Urothelium cell line (cell line): ENCODE results near the gene YWHAE.
"Not testable (repeated sequence)": the region's sequence is repeated elsewhere in the genome, so short reads cannot be mapped to it uniquely, and the experiment has no call there.

Experiments
- DNase-seq: peaks from one replicate; pipeline ENCODE4 v3.0.0; 2011; ENCODE audit warnings: low spot score, mixed read lengths
- FAIRE-seq: peaks from 2 replicates; lab custom pipeline; 2011; peaks lifted over from hg19 to GRCh38; lab: Jason Lieb, UNC

Gene YWHAE

GRCh38 chr17:1413281-1413791, 13.3 kb upstream of the YWHAE start:
- DNase-seq, result peak; percentile 20

DNA sequence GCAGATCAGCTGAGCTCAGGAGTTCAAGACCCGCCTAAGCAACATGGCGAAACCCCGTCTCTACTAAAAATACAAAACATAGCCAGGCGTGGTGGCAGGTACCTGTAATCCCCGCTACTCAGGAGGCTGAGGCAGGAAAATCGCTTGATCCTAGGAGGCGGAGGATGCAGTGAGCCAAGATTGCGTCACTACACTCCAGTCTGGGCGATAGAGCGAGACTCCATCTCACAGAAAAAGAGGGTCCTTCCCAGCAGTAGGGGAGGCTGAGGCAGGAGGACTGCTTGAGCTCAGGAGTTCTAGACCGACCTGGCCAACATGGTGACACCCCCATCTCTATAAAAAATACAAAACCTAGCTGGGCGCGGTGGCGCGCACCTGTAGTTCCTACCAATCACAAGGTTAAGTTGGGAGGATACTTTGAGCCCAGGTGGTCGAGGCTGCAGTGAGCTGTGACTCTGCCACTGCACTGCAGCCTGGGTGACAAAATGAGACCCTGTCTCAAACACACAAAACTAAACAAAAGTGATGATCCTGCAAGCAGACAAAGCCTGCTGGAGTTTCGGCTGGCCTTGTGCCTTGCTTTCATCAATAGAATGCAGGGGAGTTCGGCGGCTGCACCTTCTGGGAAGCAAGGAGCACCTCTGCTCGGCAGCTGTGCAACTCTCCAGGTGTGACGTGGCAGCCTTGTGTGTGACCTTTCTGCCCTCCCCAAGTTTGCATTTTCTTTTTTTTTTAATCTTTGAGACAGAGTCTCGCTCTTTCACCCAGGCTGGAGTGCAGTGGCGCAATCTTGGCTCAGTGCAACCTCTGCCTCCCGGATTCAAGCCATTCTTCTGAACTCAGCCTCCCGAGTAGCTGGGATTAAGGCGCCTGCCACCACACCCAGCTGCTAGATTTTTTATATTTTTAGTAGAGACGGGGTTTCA, 12.4 kb upstream of the YWHAE start:
- no peak for FAIRE-seq
- DNase-seq, result no peak

More at GRCh38 chr17:1413281-1413791, 13.3 kb upstream of the YWHAE start:
- no peak for FAIRE-seq

DNA sequence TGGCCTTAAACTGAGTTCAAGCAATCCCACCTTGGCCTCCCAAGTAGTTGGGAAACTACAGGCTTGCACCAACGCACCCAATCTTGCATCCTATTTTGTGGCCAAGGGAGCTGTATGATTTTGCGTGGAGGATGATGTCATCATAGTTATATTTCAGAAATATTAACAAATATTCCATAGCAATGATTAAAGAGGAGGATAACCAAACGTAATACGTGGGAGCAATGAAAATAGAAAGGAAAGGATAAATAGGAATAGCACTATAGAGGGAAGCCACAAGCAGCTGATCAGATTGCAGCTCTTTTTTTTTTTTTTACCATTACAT, 2.2 kb upstream of the YWHAE start:
- DNase-seq (no peak), FAIRE-seq (no peak)

DNA sequence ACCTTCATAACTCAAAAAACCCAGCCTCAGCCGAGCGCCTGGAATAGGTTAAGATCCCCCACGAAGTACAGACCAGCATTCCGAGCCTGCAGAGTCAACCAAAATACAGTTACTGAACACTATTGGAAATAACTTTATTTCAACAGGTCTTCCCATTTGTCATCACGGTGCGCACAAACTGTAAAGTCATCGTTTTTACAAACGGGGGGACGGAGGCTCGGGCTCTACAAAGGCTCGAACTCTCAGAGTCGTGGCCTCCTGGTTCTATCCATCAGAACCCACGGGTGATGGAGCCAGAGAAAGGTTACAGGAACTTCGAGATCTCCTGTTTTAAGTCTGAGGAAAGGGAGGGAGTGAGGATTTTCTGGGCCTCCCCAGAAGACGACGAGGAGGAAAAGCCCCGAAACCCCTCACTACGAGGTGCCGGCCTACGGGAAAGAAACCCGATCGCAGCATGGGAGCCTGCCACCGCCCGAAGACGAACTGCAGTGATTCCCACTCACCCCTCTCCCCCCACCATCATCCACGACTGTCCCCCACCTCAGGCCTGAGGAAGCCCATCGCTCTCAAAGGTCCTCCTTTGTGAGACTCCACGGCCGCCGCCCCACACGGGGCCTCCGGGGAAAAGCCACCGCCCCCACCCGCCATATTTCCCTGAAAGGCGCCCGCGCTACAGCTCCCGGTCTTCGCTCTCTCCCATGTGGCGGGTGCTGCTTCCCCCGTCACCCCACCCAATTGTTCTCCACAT, 917 bp downstream of the YWHAE start:
- FAIRE-seq (no peak), DNase-seq (peak; percentile 9)

DNA sequence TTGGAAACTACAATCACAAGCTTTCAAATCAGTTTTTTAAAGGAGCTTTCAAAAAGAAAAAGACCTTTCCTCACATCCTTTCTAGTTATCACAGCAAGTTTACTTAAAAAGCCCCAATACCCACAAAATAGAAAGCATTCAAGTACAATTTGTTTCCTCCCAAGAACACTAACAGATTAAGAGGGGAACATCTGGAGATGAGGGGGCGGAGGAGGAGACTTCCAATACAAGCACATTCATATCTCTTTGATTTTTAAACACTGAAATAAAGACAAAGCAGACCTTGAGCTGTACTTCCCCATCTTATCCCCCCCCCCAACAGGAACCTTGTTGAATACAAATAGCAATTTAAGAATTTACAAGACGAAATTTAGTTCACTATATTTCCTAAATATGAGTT, 2.0 kb downstream of the YWHAE start:
- no peak for FAIRE-seq
- DNase-seq, result no peak

DNA sequence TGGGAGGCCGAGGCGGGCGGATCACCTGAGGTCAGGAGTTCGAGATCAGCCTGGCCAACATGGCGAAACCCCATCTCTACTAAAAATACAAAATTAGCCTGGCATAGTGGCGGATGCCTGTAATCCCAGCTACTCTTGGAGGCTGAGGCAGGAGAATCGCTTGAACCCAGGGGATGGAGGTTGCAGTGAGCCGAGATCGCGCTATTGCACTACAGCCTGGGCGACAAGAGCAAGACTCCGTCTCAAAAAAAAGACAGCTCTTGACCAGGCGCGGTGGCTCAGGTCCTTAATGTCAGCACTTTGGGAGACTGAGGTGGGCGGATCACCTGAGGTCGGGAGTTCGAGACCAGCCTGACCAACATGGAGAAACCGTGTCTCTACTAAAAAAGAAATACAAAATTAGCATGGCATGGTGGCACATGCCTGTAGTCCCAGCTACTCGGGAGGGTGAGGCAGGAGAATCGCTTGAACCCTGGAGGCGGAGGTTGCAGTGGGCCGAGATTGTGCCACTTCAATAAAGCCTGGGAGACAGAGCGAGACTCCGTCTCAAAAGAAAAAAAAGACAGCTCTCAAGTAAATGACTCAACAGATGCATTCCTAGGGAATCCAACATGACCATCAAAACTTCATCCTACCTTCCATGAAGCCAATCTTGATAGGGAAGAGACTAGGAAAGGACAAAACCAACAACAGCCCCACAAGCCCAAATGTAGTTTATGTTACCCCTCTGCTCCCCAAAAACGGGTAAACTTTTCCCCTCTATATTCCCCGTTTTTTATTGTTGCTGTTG, 4.0 kb downstream of the YWHAE start:
- FAIRE-seq, DNase-seq: not testable (repeated sequence)

- FAIRE-seq (no peak), DNase-seq (no peak)
These were observed 8.4 kb downstream of the YWHAE start for GRCh38 chr17:1391577-1391976.

DNA sequence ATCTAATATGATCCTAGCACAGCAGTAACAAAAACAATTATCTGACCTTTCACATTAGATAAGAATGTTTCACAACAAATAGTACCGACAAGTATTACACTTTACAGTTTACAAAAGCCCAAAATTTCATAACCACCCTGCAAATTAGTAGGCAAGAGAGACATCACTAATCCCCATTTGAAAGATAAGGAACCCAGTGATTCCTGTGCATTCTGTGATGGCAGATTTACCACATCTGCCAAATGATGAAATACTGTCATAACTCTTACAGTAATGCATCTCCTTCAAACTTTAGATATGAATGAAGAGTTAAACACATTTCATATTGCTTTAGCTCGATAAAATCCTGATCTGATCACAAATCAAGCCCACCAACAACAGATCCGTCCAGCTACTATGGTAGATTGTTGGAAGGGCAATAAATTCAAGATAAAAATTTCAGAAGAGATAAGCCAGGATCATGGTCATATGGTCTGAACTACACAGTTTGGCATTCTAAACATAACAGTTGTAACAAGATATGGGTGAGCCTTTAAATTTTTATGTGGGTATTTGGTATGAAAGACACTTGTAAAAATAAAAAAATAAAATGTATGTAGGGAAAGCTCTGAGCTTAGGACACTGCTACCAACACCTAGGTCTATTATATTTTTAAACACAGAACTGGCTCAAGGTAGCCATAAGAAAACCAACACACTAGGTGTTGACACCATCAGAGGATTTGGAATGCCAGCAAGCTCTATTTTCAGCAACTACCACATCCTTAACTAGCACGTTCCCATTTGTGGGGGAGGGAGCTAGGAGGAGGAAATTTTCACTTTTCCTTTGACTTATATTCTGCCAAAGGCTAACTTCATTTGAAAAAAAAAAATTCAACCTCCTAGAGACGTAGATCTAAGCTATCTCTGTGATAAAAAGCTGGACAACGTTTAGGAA, 9.3 kb downstream of the YWHAE start:
- FAIRE-seq (no peak), DNase-seq (no peak)

GRCh38 chr17:1387490-1388227, 12.4 kb downstream of the YWHAE start:
- DNase-seq, FAIRE-seq: not testable (repeated sequence)

- FAIRE-seq, DNase-seq: not testable (repeated sequence)
These were observed 13.3 kb downstream of the YWHAE start for GRCh38 chr17:1386675-1387190.

- FAIRE-seq (no peak), DNase-seq (no peak)
These were observed 13.8 kb downstream of the YWHAE start for GRCh38 chr17:1386265-1386664.

- no peak for DNase-seq
- no peak for FAIRE-seq
These were observed 14.2 kb downstream of the YWHAE start for GRCh38 chr17:1385861-1386260.

DNA sequence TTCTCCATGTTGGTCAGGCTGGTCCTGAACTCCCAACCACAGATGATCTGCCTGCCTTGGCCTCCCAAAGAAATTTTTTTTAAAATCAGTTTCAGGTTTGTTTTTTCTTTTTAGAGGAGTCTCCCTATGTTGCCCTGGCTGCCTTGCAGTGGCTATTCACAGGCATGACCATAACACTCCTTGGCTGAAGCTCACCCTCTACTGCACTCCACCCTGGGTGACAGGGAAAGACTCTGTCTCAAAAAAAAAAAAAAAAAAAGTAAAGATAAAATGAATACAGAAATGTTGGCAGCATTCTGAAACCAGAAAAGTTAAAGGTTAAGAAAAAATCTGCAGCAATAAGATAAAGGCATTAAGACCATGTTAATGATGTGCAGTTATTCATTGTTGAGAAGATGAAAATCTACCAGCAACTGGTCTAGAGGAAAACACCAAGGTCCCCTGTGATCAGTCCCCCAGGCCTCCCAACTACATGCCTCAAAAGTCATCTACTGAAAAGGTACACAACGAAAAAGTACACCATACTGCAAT, 15.1 kb downstream of the YWHAE start:
- no peak for FAIRE-seq
- DNase-seq, result no peak

DNA sequence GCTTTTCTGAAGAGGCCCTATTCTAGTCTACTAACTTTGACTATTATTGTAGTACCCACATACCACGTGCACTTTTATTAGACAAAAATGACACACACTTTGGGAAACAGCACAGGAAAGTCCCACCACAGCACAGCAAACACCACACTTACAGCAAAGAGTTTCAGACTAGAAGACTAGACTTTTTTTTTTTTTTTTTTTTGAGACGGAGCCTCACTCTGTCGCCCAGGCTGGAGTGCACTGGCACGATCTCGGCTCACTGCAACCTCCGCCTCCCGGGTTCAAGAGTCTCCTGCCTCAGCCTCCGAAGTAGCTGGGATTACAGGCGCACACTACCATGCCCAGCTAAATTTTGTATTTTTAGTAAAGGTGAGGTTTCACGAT, 20.1 kb downstream of the YWHAE start:
- FAIRE-seq (no peak), DNase-seq (no peak)

DNA sequence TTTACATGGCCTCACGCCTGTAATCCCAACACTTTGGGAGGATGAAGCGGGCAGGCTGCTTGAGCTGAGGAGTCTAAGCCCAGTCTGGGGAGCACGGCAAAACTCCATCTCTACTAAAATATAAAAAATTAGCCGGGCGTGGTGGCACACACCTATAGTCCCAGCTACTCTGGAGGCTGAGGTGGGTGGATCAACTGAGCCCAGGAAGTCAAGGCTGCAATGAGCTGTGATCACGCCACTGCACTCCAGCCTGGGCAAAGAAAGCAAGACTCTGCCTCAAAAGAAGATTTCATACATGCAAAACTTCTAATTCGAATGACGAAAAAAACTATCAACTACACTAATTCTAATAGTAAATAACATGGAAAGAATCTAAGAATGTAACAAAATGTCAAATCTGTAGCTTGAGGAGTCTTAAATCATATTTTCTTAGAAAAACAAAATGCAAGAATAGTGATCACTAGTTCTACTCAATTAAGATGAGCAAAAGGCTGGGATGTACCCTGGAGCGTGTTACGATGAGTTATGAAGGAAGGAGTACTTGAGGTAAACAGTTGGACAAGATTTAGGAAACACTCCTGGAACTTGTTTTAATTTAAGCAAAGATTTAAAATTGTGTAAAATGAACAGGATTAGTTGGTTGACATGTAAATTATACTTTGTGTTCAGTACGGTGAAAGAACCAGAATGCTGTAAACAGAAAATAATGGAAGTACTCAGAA, 20.7 kb downstream of the YWHAE start:
- DNase-seq, result no peak

DNA sequence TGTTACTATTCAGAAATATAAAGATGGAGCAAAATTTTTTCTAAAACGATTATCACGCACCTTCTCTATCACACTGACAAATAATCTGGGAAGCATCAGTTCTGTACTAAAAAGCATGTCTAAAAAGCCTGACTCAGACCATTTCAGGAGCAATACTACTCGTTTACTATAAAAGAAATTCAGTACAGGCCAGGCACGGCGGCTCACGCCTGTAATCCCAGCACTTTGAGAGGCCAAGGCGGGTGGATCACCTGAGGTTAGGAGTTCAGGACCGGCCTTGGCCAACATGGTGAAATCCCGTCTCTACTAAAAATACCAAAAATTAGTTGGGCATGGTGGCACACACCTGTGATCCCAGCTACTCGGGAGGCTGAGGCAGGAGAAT, 21.6 kb downstream of the YWHAE start:
- not testable (repeated sequence) for DNase-seq, FAIRE-seq

More for the DNA sequence above, 20.7 kb downstream of the YWHAE start:
- FAIRE-seq, result no peak

DNA sequence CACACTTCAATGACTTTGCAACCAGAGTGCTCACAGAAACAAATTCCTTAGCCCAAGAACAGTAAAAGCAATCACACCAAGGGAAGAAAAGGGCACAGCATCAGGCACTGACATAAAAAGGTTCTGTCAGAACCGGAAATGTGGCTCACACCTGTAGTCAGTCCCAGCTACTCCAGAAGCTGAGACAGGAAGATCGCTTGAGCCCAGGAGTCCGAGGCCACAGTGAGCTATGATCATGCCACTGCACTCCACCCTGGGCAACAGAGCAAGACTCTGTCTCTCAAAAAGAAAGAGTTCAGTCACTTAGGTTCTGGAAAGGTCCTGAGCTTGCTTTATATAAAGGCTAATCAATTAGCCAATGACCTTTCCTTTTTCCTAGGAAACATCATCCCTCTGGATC, 22.7 kb downstream of the YWHAE start:
- DNase-seq, result no peak
- no peak for FAIRE-seq

DNA sequence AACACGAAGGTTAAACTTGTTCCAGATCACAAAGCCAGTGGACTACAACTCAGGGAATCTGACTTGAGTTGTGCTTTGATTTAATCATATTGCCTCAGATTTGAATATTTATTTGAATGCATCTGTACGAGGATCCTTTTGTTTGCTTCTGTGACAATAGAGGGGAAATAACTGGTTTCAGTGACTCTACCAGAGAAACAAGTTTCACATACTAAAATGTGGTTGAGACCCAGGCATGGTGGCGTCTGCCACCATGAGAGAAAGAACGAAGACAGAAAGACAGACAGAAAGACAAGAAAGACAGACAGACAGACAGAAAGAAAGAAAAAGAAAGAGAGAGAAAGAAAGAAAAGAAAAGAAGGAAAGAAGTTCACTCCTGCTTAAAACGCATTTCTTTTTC, 24.0 kb downstream of the YWHAE start:
- no peak for FAIRE-seq
- DNase-seq, result no peak
